Activated CD8-positive, alpha-beta memory T cell treated with anti-CD3 and anti-CD28 coated beads for 4 hours (primary cell): Measurements from ENCODE around the gene TMX1.

Source experiments
- DNase-seq, 2 donors: peaks; one replicate each; pipeline ENCODE4 v3.0.0-alpha.2; 2020; ENCODE audit warnings: low read depth in 2 of 2

The TMX1 gene

DNA sequence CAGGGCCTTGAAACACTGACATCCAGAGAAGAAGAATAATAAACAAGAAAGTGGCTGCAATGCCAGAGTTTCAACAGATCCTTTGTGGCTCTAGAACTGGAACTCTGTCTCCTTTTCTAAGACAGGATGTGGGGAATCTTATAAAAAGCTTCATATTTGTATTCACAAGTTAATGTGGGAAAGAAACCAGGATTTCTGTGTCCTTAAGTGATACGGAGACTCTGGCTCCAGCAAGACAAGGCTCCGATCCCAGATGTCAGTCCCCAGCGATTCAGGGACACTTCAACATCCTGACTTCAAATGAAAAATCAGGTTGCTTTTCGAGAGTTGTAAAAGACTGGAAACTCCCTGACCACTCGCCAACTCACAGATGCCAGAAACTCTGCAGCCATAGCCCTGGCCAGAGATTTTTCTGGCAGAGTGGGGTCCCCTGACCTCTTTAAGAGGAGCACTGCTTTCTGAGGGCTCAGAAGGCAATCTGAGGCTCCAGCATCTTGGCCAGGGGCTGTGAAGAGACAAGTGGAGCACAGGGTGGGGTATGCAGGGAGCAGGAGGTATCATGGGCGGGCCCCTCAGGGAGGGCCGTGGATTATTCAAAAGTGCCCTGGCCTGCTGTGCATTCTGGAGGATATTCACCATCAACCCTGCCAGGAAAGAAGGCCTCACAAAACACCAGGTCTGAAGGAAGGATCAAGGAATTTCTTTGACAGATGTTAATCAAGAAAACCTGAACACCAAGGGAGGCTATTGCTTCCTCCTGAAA is 53.3 kb downstream of the TMX1 start:
- DNase-seq, result no peak

DNA sequence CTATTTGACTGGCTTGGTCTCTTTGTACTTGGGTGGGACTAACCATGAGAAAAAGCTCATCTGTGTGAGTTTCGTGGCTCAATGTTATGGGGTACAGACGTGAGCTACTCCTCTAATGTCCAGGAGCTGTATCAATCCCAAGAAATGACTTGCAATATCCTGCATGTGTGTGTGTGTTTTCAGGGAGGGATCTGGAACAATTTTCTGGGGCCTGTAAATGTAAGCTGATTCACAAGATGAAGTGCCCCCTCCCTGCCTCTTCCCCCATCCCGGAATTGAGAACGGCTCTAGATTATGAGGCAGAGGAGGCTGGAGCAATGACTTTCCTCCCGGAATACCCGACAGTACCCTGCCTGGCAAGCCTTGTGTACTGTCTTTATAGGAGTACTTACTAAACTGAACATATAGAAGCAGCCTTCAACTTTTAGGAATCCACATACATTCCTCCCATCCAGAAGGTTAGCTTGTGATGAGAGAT is 53.9 kb downstream of the TMX1 start:
- DNase-seq, result no peak

- no peak for DNase-seq
These were observed 55.0 kb downstream of the TMX1 start for GRCh38 chr14:51294951-51295525.

DNA sequence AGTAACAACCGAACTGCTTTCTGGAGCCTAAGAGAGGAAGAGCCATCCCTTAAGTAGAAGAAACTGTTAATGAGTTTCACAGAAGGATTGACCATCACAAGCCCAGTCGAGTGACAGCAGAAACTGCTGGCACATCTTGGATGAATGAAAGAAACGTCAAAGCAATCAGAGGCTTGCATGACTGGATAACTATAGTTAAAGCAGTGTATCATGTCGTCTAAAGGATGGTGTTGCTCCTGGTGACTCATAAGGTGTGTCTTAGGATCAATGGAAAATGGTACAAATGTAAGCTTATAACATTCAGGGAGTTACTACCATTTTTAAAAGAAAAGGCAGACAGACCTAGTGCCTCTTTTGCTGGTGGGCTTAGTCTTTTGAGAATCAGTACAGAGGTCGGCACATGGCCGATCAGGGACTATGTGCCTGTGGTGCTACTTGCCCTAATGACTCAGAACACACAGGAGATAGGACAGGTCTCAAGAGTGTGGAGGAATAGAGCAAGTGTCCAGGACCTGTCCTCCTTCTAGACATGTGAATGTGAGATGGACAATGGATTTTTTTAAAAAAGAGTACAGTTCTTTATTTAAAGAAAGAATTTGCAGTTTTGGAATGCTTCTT is 55.7 kb downstream of the TMX1 start:
- no peak for DNase-seq

GRCh38 chr14:51297066-51297465 is 57.0 kb downstream of the TMX1 start:
- no peak for DNase-seq

- DNase-seq, result no peak
These were observed 58.8 kb downstream of the TMX1 start for GRCh38 chr14:51298895-51299294.

- no peak for DNase-seq
These were observed 62.4 kb downstream of the TMX1 start for GRCh38 chr14:51302295-51303030.

DNA sequence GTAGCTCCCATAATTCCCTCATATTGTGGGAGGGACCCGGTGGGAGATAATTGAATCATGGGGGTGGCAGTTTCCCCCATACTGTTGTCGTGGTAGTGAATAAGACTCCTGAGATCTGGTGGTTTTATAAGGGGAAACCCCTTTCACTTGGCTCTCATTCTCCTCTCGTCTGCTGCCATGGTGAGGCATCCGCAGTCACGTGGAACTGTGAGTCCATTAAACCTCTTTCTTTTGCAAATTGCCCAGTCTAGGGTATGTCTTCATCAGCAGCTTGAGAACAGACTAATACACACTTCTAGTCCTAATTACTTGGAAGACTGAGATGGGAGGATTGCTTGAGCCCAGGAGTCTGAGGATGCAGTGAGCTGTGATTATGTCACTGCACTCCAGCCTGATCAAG is 64.4 kb downstream of the TMX1 start:
- no peak for DNase-seq

DNA sequence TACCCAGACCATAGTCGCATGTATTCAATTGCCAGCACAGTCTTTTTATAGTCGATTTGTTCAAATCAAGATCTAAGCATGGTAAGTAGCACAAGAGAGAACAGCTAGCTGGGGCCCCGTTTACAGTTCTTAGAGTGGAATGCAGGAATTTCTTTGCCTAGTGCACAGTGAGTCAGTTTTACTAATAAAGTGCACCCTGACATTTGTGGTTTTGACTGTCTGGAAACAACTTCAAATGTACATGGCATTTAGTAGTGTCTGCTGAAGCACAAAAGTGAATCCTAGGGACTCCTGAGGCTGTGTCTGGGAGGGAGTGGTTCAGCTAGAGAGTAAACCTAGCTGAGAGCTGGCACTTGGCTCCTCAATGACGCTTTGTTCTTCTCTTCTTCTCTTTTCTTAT is 64.9 kb downstream of the TMX1 start:
- no peak for DNase-seq

GRCh38 chr14:51305751-51306150 is 65.7 kb downstream of the TMX1 start:
- DNase-seq, result no peak
